Epithelial cell of proximal tubule (primary cell): ENCODE measurements around the gene PXN. TPM values are rescaled to one million over a fixed set of nuclear protein-coding genes. Genes with fewer than 3 reads are reported as not detected.

ENCODE experiments used
- DNase-seq: peaks from one replicate; pipeline ENCODE4 v3.0.0-alpha.2; 2011; ENCODE audit warnings: low read depth
- H3K4me3 ChIP-seq: 2 replicates; pipeline ENCODE4 v1.5.1; 2011; ENCODE audit warnings: low read depth, mild to moderate bottlenecking, low read length
- CTCF ChIP-seq: conservative IDR thresholded peaks from 2 replicates; pipeline ENCODE4 v1.5.1; 2012; ENCODE audit warnings: low read depth, mild to moderate bottlenecking, low read length
- total RNA-seq: library from RNA; depleted of rRNA; stranded (reverse); fragments of >200 nt; gene quantifications from 2 replicates; pipeline ENCODE4 v1.2.3, GENCODE V29; 2015

PXN gene
- total RNA-seq, 1 donor from 2014 or later = 100 TPM

- DNase-seq = no peak
- no peak overlapping the region for H3K4me3 ChIP-seq
- no peak for TF ChIP-seq CTCF
Observed at GRCh38 chr12:120162763-120163162, 102.8 kb downstream of the PXN start.

GRCh38 chr12:120161852-120162251, 103.7 kb downstream of the PXN start:
- no peak overlapping the region for H3K4me3 ChIP-seq
- DNase-seq = no peak
- no peak for TF ChIP-seq CTCF

Other genes starting within 250 kb of the PXN start
- 18.6 and 43.6 TPM in 2 replicates for gene RAB35, start 149.0 kb downstream of the PXN start, total RNA-seq
- 73.9 and 79.2 TPM in 2 replicates for gene GCN1, start 71.0 kb downstream of the PXN start, total RNA-seq
- 3,816 and 4,725 TPM in 2 replicates for gene RPLP0, start 64.6 kb downstream of the PXN start, total RNA-seq
- gene RNU4-2, start 26.2 kb upstream of the PXN start, total RNA-seq = under 0.01 TPM in 2 replicates
- gene RNU4-1, start 27.5 kb upstream of the PXN start, total RNA-seq = under 0.01 TPM in 2 replicates
- gene SIRT4, start 36.6 kb upstream of the PXN start, total RNA-seq = 0.35 and 1.2 TPM in 2 replicates
- not detected in 2 replicates for gene PLA2G1B, start 62.0 kb upstream of the PXN start, total RNA-seq
- 5.4 and 25.8 TPM in 2 replicates for gene MSI1, start 103.4 kb upstream of the PXN start, total RNA-seq
- gene COX6A1, start 172.4 kb upstream of the PXN start, total RNA-seq = 572 and 889 TPM in 2 replicates
- 31.1 and 39.1 TPM in 2 replicates for gene TRIAP1, start 180.7 kb upstream of the PXN start, total RNA-seq
- gene GATC, start 180.7 kb upstream of the PXN start, total RNA-seq = 23.4 and 25.3 TPM in 2 replicates
- gene SRSF9, start 204.0 kb upstream of the PXN start, total RNA-seq = 128 and 142 TPM in 2 replicates
- gene DYNLL1, start 230.4 kb upstream of the PXN start, total RNA-seq = 357 and 388 TPM in 2 replicates